SJCRH30 (cell line): ENCODE data around the gene NCAM1. TPM values are rescaled to one million over a fixed set of nuclear protein-coding genes. Genes with fewer than 3 reads are reported as not detected.

Experiments used
- DNase-seq, 2 experiments: peaks; one replicate each; pipeline ENCODE4 v3.0.0-alpha.2; 2015 to 2020
- H3K27ac ChIP-seq: fragments of 250-450 bp; sonication (Bioruptor Pico); 2 replicates; pipeline ENCODE4 v1.5.1; 2020; ENCODE audit warnings: mild to moderate bottlenecking, moderate library complexity
- H3K27me3 ChIP-seq: fragments of 250-450 bp; sonication (Bioruptor Pico); 2 replicates; pipeline ENCODE4 v1.5.1; 2020; ENCODE audit warnings: mild to moderate bottlenecking, moderate library complexity
- H3K36me3 ChIP-seq: fragments of 250-450 bp; sonication (Bioruptor Pico); 2 replicates; pipeline ENCODE4 v1.5.1; 2020; ENCODE audit warnings: mild to moderate bottlenecking, moderate library complexity
- H3K4me1 ChIP-seq: fragments of 250-450 bp; sonication (Bioruptor Pico); 2 replicates; pipeline ENCODE4 v1.5.1; 2020; ENCODE audit warnings: mild to moderate bottlenecking, moderate library complexity
- H3K4me3 ChIP-seq: fragments of 250-450 bp; sonication (Bioruptor Pico); 2 replicates; pipeline ENCODE4 v1.5.1; 2020; ENCODE audit warnings: mild to moderate bottlenecking, moderate library complexity
- H3K9me3 ChIP-seq: fragments of 250-450 bp; sonication (Bioruptor Pico); replicated peaks from 2 replicates; pipeline ENCODE4 v1.5.1; 2020; ENCODE audit warnings: mild to moderate bottlenecking, moderate library complexity
- total RNA-seq: library from RNA; depleted of rRNA; stranded (reverse); fragments of >200 nt; shearing (Covaris generic); gene quantifications from 2 replicates; pipeline ENCODE4 v1.2.3, GENCODE V29; 2014

The NCAM1 gene
- total RNA-seq, 1 experiment from 2014 or later, result 86.8 TPM

DNA sequence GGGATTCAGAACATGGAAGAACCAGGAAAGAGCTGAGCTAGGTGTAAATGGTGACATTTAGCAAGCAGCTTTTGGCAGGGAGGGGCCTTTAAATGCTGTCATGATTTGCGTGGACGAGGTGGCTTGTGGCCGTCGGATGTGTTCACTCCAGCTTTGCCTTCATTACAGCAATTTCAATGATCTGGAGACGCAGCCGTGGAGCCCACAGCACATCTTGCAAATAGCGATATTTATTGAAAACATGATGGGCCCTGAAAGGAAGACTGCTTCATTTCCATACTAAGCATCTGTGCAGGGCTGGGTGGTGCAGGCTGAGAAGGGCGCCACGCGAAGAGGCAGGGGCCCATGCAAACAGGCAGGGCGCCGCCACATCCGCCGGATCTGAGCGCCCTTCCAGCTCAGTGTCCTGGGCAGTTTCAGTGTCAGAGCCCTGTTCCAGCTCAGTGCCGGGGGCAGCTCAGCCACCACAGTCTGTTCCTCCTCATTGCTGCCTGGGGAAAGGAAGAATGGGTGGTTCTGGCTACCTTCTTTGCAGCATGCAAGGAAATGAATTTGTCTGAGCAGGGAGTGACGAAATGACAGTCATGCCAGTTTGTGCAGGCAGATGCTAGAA, 242.0 kb downstream of the NCAM1 start:
- Histone ChIP-seq H3K27me3 (no peaks in the 10 kb centered on the region), H3K4me1 (no peaks in the 10 kb centered on the region), H3K9me3 (no peaks in the 10 kb centered on the region), H3K36me3 (peaks cover 10% of the 10 kb centered on the region; the same call in 1 of the 2 replicates), H3K4me3 (no peak overlapping the region), H3K27ac (no peak overlapping the region)
- DNase-seq, result no peak

DNA sequence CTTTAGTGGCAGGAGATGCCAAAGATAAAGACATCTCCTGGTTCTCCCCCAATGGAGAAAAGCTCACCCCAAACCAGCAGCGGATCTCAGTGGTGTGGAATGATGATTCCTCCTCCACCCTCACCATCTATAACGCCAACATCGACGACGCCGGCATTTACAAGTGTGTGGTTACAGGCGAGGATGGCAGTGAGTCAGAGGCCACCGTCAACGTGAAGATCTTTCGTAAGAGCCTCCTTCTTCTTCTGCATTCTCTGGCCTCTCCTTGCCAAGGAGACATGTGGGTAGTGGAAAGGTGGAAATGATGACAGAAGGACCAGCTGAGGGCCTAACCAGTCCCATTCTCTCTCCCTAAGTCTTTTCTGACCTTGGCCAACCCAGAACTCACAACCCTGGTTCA, 243.1 kb downstream of the NCAM1 start:
- Histone ChIP-seq H3K27me3 (no peaks in the 10 kb centered on the region), H3K4me1 (no peaks in the 10 kb centered on the region), H3K36me3 (peaks cover 16% of the 10 kb centered on the region), H3K9me3 (no peaks in the 10 kb centered on the region), H3K27ac (no peak overlapping the region), H3K4me3 (no peak overlapping the region)
- no peak for DNase-seq

DNA sequence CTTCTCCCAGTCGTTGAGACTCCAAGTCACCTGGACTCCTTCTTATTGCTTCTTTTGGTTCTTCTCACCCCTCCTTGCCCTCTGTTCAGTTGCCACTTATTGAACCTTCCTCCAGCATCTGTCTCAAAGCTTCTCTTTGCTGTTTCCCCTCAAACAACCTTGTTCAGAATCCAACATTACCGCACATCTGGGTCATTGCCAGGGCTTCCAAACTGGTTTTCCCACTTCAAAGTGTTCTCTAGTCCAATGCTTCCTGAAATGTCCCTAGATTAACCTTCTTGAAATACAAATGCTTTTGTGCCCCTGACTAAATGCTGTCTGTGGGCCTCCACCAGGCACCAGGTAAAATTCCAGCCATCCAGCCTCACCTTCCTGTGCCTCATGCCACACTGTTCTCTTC, 252.3 kb downstream of the NCAM1 start:
- Histone ChIP-seq H3K27me3 (no peaks in the 10 kb centered on the region), H3K4me1 (no peaks in the 10 kb centered on the region), H3K9me3 (no peaks in the 10 kb centered on the region), H3K36me3 (peaks cover 34% of the 10 kb centered on the region), H3K4me3 (no peak overlapping the region), H3K27ac (no peak overlapping the region)
- DNase-seq, result no peak

DNA sequence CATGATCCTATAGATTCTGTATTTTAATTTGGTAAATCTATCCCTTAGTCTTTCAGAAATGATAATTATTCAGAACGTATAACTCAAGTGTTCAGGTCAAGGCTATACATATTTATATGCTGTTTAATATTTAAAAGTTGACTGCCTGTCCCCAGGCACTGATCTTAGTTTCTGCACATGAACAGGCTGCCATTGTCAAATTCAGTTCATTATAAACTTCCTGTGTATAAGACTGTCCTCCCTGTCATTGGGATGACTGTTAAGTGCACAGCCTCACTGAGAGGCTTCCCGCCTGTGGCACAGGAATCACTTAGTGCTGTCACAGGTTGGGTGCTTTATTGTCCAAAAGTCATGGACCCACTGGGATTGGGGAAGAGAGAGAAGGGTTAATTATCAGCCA, 261.0 kb downstream of the NCAM1 start:
- Histone ChIP-seq H3K36me3 (peaks cover 35% of the 10 kb centered on the region), H3K4me1 (no peaks in the 10 kb centered on the region), H3K9me3 (no peaks in the 10 kb centered on the region), H3K4me3 (no peak overlapping the region), H3K27me3 (no peaks in the 10 kb centered on the region), H3K27ac (no peak overlapping the region)
- DNase-seq, result no peak

DNA sequence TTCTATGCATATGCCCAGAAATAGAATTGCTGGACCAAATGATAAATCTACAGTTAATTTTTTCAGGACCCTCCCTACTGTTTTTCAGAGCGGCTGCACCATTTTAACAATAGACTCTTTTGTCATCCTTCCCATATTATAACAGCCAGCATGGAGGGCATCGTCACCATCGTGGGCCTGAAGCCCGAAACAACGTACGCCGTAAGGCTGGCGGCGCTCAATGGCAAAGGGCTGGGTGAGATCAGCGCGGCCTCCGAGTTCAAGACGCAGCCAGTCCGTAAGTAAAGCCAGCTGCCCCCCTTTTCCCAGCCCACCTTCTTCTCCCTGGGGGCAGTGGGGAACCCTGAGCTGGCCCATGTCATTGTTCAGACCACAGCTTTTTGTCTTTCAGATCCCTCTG, 273.7 kb downstream of the NCAM1 start:
- no peaks in the 10 kb centered on the region for H3K4me1 ChIP-seq
- H3K4me3 ChIP-seq, result no peak overlapping the region
- no peak for DNase-seq
- H3K27ac ChIP-seq, result no peak overlapping the region
- H3K9me3 ChIP-seq, result no peaks in the 10 kb centered on the region
- no peaks in the 10 kb centered on the region for H3K27me3 ChIP-seq
- peaks cover 9% of the 10 kb centered on the region for H3K36me3 ChIP-seq

DNA sequence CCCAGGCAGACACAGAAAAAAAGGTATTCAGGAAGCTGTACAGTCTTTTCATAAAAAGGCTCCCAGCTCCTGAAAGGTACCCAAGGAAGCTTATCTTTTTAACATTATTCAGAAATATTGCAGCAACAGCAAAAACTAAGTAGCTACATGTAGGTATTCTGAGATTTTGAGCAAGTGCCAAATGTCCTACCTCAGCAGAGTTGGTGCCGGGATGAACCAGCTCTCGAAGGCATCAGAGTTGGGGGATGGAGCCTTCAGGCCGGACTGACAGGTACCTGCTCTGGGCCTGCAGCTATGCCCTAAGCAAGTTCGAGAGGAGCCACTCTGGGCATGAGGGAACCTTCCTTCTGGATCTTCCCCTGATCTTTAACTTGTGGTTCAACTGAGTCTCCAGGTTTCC, 276.0 kb downstream of the NCAM1 start:
- peaks cover 14% of the 10 kb centered on the region for H3K4me1 ChIP-seq
- no peaks in the 10 kb centered on the region for H3K9me3 ChIP-seq
- DNase-seq, result no peak
- H3K27me3 ChIP-seq, result no peaks in the 10 kb centered on the region
- H3K27ac ChIP-seq, result no peak overlapping the region
- peaks cover 9% of the 10 kb centered on the region for H3K36me3 ChIP-seq
- no peak overlapping the region for H3K4me3 ChIP-seq

DNA sequence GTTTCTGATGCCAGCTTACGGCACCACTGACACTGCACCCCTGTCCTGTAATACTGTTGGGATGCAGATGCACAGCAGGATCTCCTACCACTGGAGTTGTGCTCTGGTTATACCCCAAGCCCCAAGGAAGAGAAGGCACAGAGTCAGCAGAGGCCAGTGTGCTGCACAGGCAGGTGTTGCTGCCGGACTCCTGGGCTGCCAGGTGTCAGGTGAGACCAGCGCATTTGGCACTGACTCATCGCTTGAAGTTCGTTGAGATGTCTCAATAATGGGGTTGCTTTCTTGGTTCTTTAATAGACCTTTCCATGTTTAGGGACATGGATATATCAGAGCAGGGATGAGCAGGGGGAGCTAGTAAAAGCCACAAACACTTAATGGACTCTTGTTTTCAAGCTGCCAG, 277.5 kb downstream of the NCAM1 start:
- Histone ChIP-seq H3K27ac (no peak overlapping the region), H3K4me3 (no peak overlapping the region), H3K9me3 (no peaks in the 10 kb centered on the region), H3K36me3 (peaks cover 6% of the 10 kb centered on the region), H3K4me1 (peaks cover 14% of the 10 kb centered on the region), H3K27me3 (no peaks in the 10 kb centered on the region)
- DNase-seq, result no peak

DNA sequence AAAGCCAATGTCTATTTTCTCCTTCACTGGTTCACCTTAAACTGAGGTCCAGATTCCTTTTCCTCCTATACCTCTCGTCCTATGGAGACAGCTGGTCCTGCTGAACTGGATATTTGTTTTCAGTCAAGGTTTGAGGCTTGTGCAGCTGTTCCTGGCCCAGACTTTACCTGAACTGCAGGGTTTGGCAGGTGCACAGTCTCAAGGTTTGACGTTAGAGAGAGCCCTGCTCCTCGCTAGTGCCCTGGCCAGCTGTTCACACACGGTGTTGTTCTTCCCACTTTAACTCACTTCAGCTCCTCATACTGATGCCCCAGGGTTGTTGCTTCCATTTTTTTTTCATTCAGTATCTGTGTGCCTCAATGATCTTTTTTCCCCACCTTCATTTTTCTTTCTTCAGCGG, 279.2 kb downstream of the NCAM1 start:
- H3K36me3 ChIP-seq, result peaks cover 4% of the 10 kb centered on the region

DNA sequence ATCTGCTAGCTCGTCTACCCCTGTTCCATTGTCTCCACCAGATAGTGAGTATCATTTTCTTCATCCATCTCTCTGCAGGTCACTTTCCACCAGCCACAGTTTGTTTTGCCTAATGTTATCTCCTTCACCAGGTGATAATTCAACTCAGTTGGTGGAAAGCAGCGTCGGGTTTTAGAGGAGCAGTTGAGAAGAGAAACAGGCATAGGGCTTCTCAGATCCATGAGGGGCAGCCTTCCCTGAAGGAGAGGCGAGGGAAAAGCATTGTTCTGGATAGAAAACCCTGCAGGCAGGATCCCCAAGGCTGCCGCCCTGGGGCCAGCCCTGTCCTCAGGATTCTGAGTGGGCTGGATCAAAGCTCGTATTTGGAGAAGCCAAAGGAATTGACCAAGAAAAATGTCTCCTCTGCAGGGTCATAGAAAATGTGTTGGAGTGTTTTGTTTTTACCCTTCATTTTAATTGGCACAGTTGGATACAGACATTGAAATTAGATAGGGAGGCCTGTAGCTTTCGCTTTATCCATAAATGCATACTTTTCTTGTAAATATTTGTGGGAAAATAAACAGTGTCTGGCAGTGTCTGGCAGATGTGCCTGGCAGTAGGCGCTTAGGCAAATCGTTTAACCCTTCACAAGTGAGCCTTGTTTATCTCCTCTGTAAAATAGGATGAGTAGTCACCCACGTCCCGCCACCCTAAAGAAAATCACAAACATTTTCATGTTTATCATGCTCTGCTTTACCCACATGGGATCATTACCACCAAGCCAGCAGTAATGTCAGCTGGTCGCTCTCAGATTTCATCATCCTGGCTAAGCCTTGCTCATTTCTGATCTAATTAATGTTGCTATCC, 279.8 kb downstream of the NCAM1 start:
- Histone ChIP-seq H3K4me3 (no peak overlapping the region), H3K4me1 (peaks cover 14% of the 10 kb centered on the region), H3K27me3 (no peaks in the 10 kb centered on the region), H3K36me3 (peaks cover 8% of the 10 kb centered on the region), H3K27ac (peak overlapping the region; percentile 29), H3K9me3 (no peaks in the 10 kb centered on the region)
- DNase-seq, result no peak

More for the DNA sequence above, 279.2 kb downstream of the NCAM1 start:
- H3K27me3 ChIP-seq, result no peaks in the 10 kb centered on the region
- peaks cover 14% of the 10 kb centered on the region for H3K4me1 ChIP-seq
- no peak overlapping the region for H3K4me3 ChIP-seq
- H3K27ac ChIP-seq, result no peak overlapping the region
- DNase-seq, result no peak
- H3K9me3 ChIP-seq, result no peaks in the 10 kb centered on the region

DNA sequence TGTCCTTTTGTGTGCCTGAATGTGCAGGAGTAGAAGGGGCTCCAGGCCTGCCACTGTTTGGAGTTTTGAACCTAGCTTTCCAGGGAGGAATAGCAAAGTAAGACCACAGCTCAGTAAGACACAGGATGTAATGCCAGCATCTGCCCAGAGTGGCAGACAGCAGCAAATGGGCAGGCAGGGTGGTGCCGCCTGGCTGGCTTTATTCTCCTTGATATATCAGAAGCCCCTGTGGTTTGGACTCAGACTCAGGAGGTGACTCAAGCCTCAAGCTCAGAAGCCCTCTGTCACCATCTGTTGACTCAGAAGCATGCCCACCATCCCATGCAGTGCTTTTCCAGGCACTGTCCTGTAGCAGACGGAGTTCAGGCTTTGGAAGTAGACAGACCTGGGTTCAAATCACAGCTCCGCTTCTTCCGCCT, 280.4 kb downstream of the NCAM1 start:
- peaks cover 14% of the 10 kb centered on the region for H3K4me1 ChIP-seq
- peak; percentile 32 to 47 for DNase-seq
- peaks cover 8% of the 10 kb centered on the region for H3K36me3 ChIP-seq
- H3K9me3 ChIP-seq, result no peaks in the 10 kb centered on the region
- no peak overlapping the region for H3K4me3 ChIP-seq
- no peaks in the 10 kb centered on the region for H3K27me3 ChIP-seq
- peak overlapping the region; percentile 29 for H3K27ac ChIP-seq

DNA sequence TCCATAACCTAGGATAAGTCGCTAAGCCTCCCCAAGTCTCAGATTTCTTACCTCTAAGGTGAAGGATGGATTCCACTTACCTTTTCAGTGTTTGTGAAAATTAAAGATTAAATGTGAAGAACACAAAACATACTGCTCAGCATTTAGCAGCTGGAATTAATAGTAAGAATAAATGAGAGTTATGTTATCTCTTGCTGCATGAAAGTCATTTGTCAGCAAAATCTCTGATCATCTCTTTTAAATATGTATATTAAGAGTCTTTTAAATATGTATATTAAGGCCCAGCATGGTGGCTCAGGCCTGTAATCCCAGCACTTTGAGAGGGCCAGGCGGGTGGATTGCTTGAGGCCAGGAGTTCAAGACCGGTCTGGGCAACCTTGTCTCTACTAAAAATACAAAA, 280.8 kb downstream of the NCAM1 start:
- no peaks in the 10 kb centered on the region for H3K9me3 ChIP-seq
- H3K4me1 ChIP-seq, result peaks cover 14% of the 10 kb centered on the region
- H3K36me3 ChIP-seq, result peaks cover 8% of the 10 kb centered on the region
- H3K27me3 ChIP-seq, result no peaks in the 10 kb centered on the region
- DNase-seq, result no peak
- H3K4me3 ChIP-seq, result no peak overlapping the region
- H3K27ac ChIP-seq, result peak overlapping the region; percentile 29

DNA sequence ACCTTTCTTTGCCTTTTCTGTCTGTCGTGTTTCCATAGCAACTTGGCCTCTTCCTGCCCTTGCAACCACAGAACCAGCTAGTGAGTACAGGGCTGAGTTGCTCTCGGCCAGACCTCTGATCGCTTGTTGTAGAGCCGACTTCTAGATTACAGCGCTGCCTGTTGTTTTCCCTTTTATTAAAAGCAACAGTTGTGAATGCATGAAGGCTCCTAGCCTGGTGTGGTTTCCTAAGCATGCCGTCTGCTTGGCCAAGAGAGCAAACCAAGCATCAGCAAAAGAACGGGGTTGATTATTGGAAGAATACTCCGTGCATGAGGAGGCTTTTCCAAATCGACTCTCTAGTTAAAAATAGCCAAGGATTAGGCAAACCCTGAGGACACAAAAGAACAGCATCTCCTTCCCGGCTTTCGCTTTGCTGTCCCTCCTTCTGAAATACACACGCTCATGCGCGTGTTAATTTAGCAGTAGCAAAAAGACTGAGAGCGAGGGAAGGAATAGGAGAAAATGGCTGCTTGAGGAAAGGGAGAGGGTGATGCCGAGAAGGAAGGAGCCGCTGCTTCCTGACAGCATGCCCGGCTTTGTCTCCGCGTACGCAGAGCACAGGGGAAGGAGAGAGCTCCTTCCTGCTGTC, 281.7 kb downstream of the NCAM1 start:
- no peaks in the 10 kb centered on the region for H3K27me3 ChIP-seq
- H3K4me1 ChIP-seq, result peaks cover 14% of the 10 kb centered on the region
- no peak for DNase-seq
- no peak overlapping the region for H3K4me3 ChIP-seq
- peaks cover 8% of the 10 kb centered on the region for H3K36me3 ChIP-seq
- H3K9me3 ChIP-seq, result no peaks in the 10 kb centered on the region
- no peak overlapping the region for H3K27ac ChIP-seq

DNA sequence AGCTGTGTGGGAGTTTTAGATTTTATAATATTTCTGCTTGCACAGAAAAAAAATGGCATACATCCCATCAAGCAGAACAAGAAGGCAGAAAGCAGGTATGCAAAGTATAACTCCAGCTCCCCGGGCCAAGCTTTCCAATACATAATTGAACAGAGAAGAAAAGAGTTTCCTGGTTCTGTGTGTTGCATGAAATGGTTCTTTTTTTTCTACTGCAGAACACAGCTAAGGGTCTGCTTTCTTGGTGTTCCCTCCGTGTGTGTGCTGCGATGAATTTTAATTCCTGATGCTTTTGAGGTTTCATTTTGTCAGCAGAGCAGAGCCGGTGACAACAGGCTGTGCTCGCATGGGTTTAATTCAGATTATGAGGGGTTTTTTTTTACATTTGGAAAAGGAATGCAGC, 282.5 kb downstream of the NCAM1 start:
- Histone ChIP-seq H3K27ac (no peak overlapping the region), H3K4me3 (no peak overlapping the region)

DNA sequence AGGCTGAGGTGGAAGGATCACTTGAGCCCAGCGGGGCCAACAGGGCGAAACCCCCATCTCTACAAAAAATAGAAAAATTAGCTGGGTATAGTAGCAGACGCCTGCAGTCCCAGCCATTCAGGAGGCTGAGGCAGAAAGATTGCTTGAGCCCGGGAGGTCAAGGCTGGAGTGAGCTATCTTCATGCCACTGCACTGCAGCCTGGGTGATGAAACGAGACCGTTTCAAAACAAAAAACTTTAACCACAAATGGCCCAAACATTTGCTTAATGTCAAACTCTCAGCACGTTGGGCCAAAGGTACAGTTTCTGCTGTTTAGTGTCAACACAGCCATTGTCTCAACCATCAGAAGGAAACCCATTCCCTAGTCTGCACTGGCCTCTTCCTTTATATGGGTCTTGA, 284.0 kb downstream of the NCAM1 start:
- no peaks in the 10 kb centered on the region for H3K9me3 ChIP-seq

More for the DNA sequence above, 282.5 kb downstream of the NCAM1 start:
- H3K27me3 ChIP-seq, result no peaks in the 10 kb centered on the region
- peaks cover 14% of the 10 kb centered on the region for H3K4me1 ChIP-seq
- H3K36me3 ChIP-seq, result peaks cover 8% of the 10 kb centered on the region
- no peaks in the 10 kb centered on the region for H3K9me3 ChIP-seq
- no peak for DNase-seq

DNA sequence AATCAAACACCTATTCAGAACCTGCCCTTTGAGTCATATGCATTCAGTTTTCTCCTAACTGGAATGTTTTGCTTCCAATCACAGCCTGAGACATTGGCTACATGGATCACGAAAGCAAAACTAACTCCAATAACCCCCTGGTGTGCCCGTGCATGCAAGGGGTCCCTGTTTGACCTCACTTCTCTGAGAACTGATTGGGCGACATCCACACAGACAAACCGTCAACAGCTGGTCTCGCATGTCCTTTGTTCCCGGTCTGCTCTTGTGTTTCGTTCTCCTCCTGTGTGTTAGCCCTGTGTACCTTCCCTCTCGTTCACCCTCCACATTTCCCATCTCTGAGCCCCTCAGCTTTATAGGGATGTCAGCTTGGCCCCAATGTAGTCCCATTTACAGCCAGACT, 286.0 kb downstream of the NCAM1 start:
- peaks cover 4% of the 10 kb centered on the region; the same call in 1 of the 2 replicates for H3K36me3 ChIP-seq

More for the DNA sequence above, 284.0 kb downstream of the NCAM1 start:
- Histone ChIP-seq H3K4me1 (peaks cover 14% of the 10 kb centered on the region), H3K36me3 (peaks cover 4% of the 10 kb centered on the region; the same call in 1 of the 2 replicates), H3K27ac (no peak overlapping the region), H3K27me3 (no peaks in the 10 kb centered on the region), H3K4me3 (no peak overlapping the region)
- no peak for DNase-seq

More for the DNA sequence above, 286.0 kb downstream of the NCAM1 start:
- no peak for DNase-seq
- Histone ChIP-seq H3K4me3 (no peak overlapping the region), H3K4me1 (no peaks in the 10 kb centered on the region), H3K27me3 (no peaks in the 10 kb centered on the region), H3K27ac (no peak overlapping the region), H3K9me3 (no peaks in the 10 kb centered on the region)
